Lung (tissue), 12 donors: ENCODE data around the gene RALGDS. TPM values are rescaled to one million over a fixed set of nuclear protein-coding genes. Genes with fewer than 3 reads are reported as not detected.

Experiments used
- ATAC-seq: fragments of 200-7000 bp; cut with Tn5 transposase; one replicate; pipeline ENCODE4 v1.9.1; 2020; ENCODE audit warnings: moderate number of reproducible peaks; ENCODE audit not compliant: insufficient read depth, low FRiP score
- DNase-seq, 3 donors: peaks; one replicate each; pipeline ENCODE4 v3.0.0-alpha.2; 2013 to 2017
- H3K27ac ChIP-seq, 2 donors: one replicate each; pipeline ENCODE4 v1.5.1; 2013; ENCODE audit warnings: mild to moderate bottlenecking in 2 of 2, moderate library complexity in 2 of 2, control low read depth in 1 of 2, inconsistent platforms in 1 of 2, low read depth in 1 of 2, low read length in 1 of 2
- H3K27me3 ChIP-seq, 3 donors: one replicate each; pipeline ENCODE4 v1.5.1; 2013; ENCODE audit warnings: low read length in 2 of 3; ENCODE audit not compliant: control insufficient read depth in 3 of 3, insufficient read depth in 3 of 3
- H3K36me3 ChIP-seq, 4 donors: one replicate each; pipeline ENCODE4 v1.5.1; 2013; ENCODE audit warnings: low read length in 4 of 4, mild to moderate bottlenecking in 1 of 4, moderate library complexity in 1 of 4; ENCODE audit not compliant: control insufficient read depth in 4 of 4, insufficient read depth in 4 of 4
- H3K4me1 ChIP-seq, 5 donors: one replicate each; pipeline ENCODE4 v1.5.1; 2013; ENCODE audit warnings: low read length in 5 of 5, mild to moderate bottlenecking in 2 of 5, moderate library complexity in 1 of 5; ENCODE audit not compliant: control insufficient read depth in 5 of 5, insufficient read depth in 5 of 5
- H3K4me3 ChIP-seq: one replicate; pipeline ENCODE4 v1.5.1; 2013; ENCODE audit warnings: mild to moderate bottlenecking, control low read depth, moderate library complexity
- H3K9ac ChIP-seq, 2 donors: one replicate each; pipeline ENCODE4 v1.5.1; 2013; ENCODE audit warnings: low read length in 2 of 2, control low read depth in 1 of 2; ENCODE audit not compliant: insufficient read depth in 1 of 2
- H3K9me3 ChIP-seq, 4 donors: one replicate each; pipeline ENCODE4 v1.5.1; 2013; ENCODE audit warnings: low read length in 3 of 4, mild to moderate bottlenecking in 1 of 4, moderate library complexity in 1 of 4; ENCODE audit not compliant: control insufficient read depth in 4 of 4, insufficient read depth in 3 of 4
- WGBS, 2 donors: extraction: QIAGEN DNeasy Blood & Tissue Kit; methylation state at CpG; one replicate each; pipeline ENCODE4 v1.1.7; 2013; 5-methylcytosine and 5-hydroxymethylcytosine counted together
- polyA plus RNA-seq, 2 donors: library from polyadenylated mRNA; stranded (reverse); fragments of 200-250 nt; gene quantifications; one replicate each; pipeline ENCODE4 v1.2.1, GENCODE V29; 2013
- total RNA-seq, 2 donors: library from RNA; depleted of rRNA in 1 of 2; stranded (reverse); fragments of >200 nt in 1 of 2; gene quantifications; one replicate each; pipeline ENCODE4 v1.2.1, GENCODE V29; 2014 to 2021
- TF ChIP-seq, protein P1 (sequence below): IDR thresholded peaks from 2 replicates; pipeline ENCODE4 v1.5.1; 2012; ENCODE audit warnings: mild to moderate bottlenecking; ENCODE audit errors: control extremely low read depth, extremely low read depth
- donor health status: control.
- donor health status: control.
- donor health status: Bipolar disorder and iron deficiency.
- donor health status: healthy.
- donor health status: DM: yes; HTN: yes; CAD: no.

RALGDS gene
- total and polyA plus RNA-seq, 4 donors = 49.5 to 145 (median 60.9) TPM

GRCh38 chr9:133124907-133125275 is 3.9 kb upstream of the RALGDS start:
- no peak for DNase-seq
- 63 to 83% methylated on average over 2 of the region's 2 CpGs for WGBS, 2 donors
- no peak overlapping the region for H3K4me3 ChIP-seq
- H3K27ac ChIP-seq = no peak overlapping the region
- H3K9ac ChIP-seq = no peak overlapping the region
- no peaks in the 10 kb centered on the region for H3K27me3 ChIP-seq
- ATAC-seq = no peak
- no peaks in the 10 kb centered on the region for H3K9me3 ChIP-seq
- H3K36me3 ChIP-seq = no peaks in the 10 kb centered on the region
- peaks cover 5 to 38% (median 8%) of the 10 kb centered on the region in 5 donors for H3K4me1 ChIP-seq
- TF ChIP-seq, protein P1, sequence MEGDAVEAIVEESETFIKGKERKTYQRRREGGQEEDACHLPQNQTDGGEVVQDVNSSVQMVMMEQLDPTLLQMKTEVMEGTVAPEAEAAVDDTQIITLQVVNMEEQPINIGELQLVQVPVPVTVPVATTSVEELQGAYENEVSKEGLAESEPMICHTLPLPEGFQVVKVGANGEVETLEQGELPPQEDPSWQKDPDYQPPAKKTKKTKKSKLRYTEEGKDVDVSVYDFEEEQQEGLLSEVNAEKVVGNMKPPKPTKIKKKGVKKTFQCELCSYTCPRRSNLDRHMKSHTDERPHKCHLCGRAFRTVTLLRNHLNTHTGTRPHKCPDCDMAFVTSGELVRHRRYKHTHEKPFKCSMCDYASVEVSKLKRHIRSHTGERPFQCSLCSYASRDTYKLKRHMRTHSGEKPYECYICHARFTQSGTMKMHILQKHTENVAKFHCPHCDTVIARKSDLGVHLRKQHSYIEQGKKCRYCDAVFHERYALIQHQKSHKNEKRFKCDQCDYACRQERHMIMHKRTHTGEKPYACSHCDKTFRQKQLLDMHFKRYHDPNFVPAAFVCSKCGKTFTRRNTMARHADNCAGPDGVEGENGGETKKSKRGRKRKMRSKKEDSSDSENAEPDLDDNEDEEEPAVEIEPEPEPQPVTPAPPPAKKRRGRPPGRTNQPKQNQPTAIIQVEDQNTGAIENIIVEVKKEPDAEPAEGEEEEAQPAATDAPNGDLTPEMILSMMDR = no peak

- Histone ChIP-seq H3K9me3 (no peaks in the 10 kb centered on the region), H3K4me1 (peaks cover 5 to 40% (median 9%) of the 10 kb centered on the region in 5 donors), H3K4me3 (no peak overlapping the region), H3K27me3 (no peaks in the 10 kb centered on the region), H3K36me3 (no peaks in the 10 kb centered on the region), H3K9ac (no peak overlapping the region), H3K27ac (peak overlapping the region in 1 of 2 donors; percentile 48)
- no peak for DNase-seq
- TF ChIP-seq, protein P1 = no peak
- WGBS, 2 donors = 73 to 89% methylated on average over 8 of the region's 8 CpGs
- ATAC-seq = no peak
Observed at GRCh38 chr9:133124123-133124906, 3.3 kb upstream of the RALGDS start.

DNA sequence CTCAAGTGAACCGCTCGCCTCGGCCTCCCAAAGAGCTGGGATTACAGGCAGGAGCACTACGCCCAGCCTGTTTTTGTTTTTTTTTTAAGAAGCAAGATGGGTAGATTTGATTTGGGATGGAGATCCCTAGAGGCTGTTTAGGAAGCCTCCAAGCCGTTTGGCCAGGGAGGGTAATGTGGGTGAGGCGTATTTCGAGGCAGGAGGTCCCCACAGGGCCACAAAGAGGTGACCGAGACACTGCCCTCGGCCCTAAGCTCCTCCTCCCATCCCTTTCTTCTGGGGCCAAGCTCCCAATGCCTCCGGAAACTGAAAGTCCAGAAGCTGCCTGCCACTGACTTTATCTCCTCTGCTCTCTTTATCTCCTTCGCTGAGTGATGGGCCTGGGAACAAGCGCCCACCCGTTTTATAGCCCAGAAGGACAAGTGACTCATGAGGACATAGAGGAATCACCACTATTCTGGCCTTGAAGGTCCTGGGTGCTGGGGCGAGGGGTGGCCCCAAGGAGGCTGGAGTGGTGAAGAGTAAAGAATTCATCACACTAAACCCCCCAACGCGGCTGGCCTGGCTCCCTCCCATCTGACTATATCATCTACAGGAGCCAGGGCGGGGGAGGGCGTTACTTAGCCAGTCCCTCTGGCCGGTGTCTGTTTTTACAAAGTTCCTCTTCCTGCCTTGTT is 2.0 kb upstream of the RALGDS start:
- TF ChIP-seq, protein P1 = no peak
- Histone ChIP-seq H3K4me3 (no peak overlapping the region), H3K36me3 (no peaks in the 10 kb centered on the region), H3K4me1 (peaks cover 8 to 37% (median 14%) of the 10 kb centered on the region in 5 donors), H3K27ac (peak overlapping the region; percentile 69 to 87), H3K9me3 (no peaks in the 10 kb centered on the region), H3K9ac (no peak overlapping the region), H3K27me3 (no peaks in the 10 kb centered on the region)
- DNase-seq (peak in 1 of 3 donors; percentile 42), ATAC-seq (no peak)
- WGBS, 2 donors = 56 to 61% methylated on average over 19 of the region's 19 CpGs
